ENCODE measurements around the gene HNRNPA2B1.
"Not testable (repeated sequence)": the region's sequence is repeated elsewhere in the genome, so short reads cannot be mapped to it uniquely, and the experiment has no call there.

The HNRNPA2B1 gene

DNA sequence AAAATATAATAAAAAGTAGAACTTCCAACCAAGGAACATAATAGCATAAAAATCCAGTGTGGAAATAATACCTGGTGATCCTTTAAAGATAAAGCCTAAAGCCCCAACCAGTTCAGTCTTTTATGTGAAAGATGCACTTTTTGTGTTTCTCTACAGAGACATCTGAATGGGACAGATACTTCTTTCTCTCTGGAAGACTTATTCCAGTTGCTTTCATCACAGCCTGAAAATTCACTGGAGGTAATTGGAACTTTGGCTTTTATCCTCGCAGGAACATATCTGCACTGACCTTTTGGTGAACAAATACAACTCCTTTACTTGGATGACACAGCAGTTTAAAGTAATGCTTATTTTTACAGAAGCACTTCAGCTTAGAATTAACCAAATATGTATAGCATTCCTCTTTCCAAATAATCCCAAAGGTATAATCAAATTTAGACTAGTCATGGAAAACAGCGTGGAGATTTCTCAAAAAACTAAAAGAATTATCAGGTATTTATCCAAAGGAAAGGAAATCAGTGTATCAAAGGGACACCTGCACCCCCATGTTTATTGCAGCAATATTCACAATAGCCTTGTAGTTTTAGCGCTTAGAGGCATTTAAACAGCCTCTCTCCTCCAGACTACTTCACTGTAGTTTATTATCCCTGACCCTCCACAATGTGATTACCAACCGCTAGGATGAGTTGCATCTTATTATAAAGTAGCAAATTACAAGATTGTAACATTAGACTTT is 16.8 kb downstream of the HNRNPA2B1 start:
- no peak for DNase-seq

- no peak for DNase-seq
Observed at GRCh38 chr7:26182706-26183105, 17.8 kb downstream of the HNRNPA2B1 start.

DNA sequence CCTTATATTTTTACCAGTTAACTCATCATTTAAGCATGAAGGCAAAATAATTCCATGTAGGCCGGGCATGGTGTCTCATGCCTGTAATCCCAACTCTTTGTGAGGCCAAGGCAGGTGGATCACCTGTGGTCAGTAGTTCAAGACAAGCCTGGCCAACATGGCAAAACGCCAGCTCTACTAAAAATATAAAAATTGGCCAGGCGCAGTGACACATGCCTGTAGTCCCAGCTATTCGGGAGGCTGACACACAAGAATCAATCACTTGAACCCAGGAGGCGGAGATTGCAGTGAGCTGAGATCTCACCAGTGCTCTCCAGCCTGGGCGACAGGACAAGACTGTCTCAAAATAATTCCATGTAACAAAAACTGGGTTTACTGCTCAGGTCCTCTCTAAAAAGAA is 18.3 kb downstream of the HNRNPA2B1 start:
- no peak for DNase-seq

DNA sequence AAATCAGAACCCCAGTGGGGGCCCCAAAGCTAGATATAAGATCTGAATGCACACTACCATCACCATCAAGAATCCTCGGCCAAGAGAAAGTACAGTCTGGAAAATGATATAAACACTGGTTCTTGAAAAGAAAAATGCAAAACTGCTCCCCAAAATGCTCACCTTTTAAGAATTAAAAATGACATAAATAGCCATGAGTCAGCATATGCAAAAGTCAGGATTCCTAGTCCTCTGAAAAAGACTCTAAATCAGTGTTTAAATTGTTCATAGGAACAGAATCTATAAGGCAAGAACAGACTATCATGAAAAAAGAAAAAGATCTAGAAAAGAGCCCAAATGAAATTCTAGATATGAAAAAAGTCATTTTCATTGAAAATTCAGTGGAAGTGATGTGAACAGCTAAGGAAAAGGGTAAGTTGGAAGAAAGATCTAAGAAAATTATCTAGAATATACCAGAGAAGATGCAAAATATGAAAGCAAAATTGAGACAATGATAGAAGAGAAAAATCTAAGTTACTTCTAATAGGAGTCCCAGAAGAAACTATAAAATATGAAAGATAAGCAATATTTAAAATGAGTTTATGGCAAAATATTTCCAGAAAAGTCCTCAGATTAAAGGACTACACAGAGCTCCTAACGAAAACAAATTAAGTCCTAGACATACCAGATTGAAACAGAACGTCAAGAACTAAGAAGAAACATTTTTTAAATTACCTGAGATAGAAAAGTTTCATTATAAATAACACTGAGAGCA is 18.9 kb downstream of the HNRNPA2B1 start:
- DNase-seq: no peak

- DNase-seq: no peak
Observed at GRCh38 chr7:26180792-26181198, 19.8 kb downstream of the HNRNPA2B1 start.

DNA sequence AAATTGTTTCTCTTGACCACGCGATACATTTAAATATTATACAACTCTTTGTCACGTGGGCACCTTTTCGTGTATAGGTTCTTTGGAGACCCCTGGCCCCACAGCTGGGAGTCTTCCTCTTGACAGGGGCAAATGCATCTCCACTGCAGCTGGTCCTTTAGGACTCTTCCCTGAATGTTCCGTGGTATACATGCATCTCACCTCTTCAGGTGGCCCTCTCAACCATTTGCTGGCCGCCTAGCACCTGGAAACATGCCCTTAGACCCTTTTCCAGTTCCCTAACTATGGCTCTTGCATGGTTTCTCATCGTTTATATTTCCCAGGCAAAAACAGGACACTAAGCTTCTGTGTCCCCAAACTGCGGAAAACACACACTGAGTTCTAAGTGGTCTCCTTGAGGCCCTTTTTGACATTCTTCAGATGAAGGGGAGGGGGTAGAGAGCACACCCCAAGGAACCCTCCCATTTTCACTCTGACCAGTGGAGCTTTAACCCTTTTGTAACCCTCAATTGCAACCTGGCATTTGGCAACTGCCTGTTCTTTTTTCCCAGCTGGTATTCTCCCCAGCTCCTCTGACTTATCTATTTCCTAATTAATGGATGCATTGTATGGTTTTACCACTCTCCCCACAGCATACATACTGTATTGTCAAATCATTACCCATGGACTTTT is 20.6 kb downstream of the HNRNPA2B1 start:
- no peak for DNase-seq

DNA sequence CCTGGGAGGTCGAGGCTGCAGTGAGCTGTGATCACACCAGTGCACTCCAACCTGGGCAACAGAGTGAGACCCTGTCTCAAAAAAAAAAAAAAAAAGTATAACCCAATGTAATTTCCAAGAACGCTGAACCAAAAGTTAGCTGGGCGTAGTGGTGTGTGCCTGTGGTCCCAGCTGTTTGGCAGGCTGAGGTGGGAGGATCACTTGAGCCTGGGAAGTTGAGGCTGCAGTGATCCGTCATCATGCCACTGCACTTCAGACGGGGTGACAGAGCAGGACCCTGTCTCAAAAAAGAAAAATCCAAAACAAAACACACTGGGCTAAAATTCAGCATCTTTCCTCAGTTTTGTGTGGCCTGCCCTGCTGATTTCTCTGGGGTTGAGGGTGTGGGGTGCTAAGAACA is 21.1 kb downstream of the HNRNPA2B1 start:
- DNase-seq: no peak

DNA sequence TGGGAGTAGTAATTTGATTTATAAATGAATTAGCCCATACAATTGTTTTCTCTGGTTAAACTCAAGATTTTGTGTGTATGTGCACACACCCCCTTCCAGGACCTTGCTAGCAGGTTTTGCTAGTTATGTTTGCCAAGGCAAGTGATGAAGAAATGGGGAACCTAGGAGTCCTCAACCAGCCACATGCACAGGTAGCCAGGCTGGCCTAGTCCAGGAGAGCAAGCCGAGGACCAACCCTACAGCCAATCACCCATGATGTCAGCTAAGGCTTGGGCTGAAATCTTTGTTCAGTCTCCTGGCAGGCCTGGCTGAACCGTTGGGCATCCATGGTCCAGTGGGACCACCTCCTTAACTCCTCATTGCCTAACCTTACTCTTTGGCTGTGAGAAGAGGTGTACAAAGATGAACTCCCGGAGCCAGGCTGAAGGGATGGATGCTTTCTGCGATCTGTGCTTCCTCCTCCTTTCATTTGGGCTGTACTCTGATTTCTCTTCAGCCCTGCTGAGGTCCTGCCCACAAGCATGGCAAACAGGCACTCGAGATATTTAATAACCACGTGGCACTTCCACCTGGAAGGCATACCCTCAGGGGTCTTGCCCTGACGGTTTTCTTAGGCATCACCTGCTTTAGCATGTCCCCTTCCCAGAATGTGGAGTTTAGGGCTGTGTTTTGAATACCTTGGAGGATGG is 22.1 kb downstream of the HNRNPA2B1 start:
- DNase-seq: no peak

GRCh38 chr7:26177269-26177668 is 23.3 kb downstream of the HNRNPA2B1 start:
- not testable (repeated sequence) for DNase-seq

GRCh38 chr7:26176696-26177095 is 23.9 kb downstream of the HNRNPA2B1 start:
- not testable (repeated sequence) for DNase-seq

DNA sequence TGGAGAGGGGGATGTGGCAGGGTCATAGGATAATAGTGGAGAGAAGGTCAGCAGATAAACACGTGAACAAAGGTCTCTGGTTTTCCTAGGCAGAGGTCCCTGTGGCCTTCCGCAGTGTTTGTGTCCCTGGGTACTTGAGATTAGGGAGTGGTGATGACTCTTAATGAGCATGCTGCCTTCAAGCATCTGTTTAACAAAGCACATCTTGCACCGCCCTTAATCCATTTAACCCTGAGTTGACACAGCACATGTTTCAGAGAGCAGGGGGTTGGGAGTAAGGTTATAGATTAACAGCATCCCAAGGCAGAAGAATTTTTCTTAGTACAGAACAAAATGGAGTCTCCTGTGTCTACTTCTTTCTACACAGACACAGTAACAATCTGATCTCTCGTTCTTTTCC is 24.6 kb downstream of the HNRNPA2B1 start:
- not testable (repeated sequence) for DNase-seq

- DNase-seq: no peak
Observed at GRCh38 chr7:26172048-26172447, 28.5 kb downstream of the HNRNPA2B1 start.

DNA sequence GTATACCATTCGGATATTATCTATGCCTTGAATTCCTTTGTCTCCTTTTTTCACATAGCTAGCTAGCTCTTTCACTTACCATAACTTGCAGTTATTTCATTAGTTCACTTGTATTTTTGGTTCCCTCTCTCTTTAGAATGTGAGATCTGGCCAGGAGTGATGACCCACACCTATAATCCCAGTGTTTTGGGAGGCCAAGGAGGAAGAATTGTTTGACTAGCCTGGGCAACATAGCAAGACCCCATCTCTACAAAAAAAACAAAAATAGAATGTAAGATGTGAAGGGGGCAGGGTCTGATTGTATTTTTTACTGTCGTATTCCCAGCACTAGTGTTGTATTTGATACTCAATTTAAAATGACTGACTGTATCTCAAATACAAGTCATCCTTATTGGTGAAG is 28.9 kb downstream of the HNRNPA2B1 start:
- no peak for DNase-seq

GRCh38 chr7:26170663-26171062 is 29.9 kb downstream of the HNRNPA2B1 start:
- no peak for DNase-seq

GRCh38 chr7:26169271-26169670 is 31.3 kb downstream of the HNRNPA2B1 start:
- DNase-seq: no peak

GRCh38 chr7:26168458-26169023 is 32.0 kb downstream of the HNRNPA2B1 start:
- DNase-seq: no peak

GRCh38 chr7:26167303-26167934 is 33.1 kb downstream of the HNRNPA2B1 start:
- peak in 1 of 2 donors; percentile 24 for DNase-seq

GRCh38 chr7:26166684-26167266 is 33.8 kb downstream of the HNRNPA2B1 start:
- no peak for DNase-seq

DNA sequence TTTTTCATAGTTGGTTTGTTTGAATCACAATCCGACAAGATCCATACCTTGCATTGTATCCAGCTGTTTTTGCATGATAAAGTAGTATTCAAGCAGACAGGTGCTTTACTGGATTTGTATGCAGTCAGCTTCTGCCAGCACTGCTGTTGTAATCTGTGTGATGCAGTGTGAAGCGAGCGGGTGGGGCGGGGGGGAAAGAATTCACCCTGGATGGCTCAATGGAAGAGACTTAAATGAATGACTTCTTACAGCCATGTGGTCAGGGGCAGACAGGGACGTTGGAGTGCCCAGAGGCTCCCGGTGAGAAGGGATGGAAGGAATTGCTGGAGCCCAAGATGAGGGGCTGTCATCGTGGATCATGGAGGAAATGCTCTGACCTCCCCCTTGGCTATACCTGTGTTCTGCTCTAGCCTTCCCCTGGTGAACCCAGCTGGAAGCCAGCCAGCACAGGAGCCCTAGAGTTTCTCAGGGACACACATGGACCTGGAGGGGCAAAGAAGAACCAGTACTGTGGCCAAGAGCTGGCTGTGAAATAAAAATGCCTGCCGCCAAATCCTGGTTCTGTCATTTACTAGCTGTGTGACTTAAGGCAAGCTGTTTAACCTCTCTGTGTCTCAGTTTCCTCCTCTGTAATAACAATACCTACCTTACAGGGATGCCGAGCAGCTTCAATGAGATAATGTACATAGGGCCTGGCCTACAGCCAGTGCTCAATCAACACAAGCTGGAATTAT is 34.4 kb downstream of the HNRNPA2B1 start:
- no peak for DNase-seq

DNA sequence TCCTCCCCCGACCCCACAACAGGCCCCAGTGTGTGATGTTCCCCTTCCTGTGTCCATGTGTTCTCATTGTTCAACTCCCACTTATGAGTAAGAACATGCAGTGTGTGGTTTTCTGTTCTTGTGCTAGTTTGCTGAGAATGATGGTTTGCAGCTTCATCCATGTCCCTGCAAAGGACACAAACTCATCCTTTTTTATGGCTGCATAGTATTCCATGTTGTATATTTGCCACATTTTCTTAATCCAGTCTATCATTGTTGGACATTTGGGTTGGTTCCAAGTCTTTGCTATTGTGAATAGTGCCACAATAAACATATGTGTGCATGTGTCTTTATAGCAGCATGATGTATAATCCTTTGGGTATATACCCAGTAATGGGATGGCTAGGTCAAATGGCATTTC is 36.7 kb downstream of the HNRNPA2B1 start:
- not testable (repeated sequence) for DNase-seq

DNA sequence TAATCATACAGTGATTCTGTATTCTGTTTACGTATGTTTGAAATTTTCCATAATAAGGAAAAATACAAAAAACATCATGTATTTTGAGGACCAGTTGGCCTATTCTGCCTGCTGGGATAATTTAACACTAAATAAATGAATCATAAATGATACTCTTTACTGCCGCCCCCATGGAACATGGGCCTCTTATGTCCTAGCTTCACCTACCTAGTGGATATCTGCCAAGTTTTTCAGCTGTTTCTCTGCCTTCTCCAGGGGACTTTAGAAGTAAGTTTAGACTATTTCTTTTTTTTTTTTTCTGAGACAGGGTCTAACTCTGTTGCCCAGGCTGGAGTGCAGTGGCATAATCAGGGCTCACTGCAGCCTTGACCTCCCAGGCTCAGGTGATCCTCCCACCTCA is 38.1 kb downstream of the HNRNPA2B1 start:
- DNase-seq: no peak
